Limb (tissue), 2 donors: Measurements from ENCODE around the gene ZNF410.
"Not testable (repeated sequence)": the region's sequence is repeated elsewhere in the genome, so short reads cannot be mapped to it uniquely, and the experiment has no call there.

ENCODE experiments used
- DNase-seq, 2 donors: peaks; one replicate each; pipeline ENCODE4 v3.0.0-alpha.2; 2016; ENCODE audit errors: extremely low spot score in 2 of 2

ZNF410 gene

GRCh38 chr14:73886449-73887317, at the start of gene ZNF410:
Gene ZNF410 (plus strand): TSS chr14:73886859. CDS start chr14:73892176, 5,317 bp downstream.
- DNase-seq = peak; percentile 94

- not testable (repeated sequence) for DNase-seq
These were observed 48.2 kb upstream of the ZNF410 start for GRCh38 chr14:73838293-73839034.

- DNase-seq = no peak
These were observed 44.5 kb upstream of the ZNF410 start for GRCh38 chr14:73842201-73842600.

GRCh38 chr14:73842851-73843250, 43.8 kb upstream of the ZNF410 start:
- no peak for DNase-seq

GRCh38 chr14:73843296-73843695, 43.4 kb upstream of the ZNF410 start:
- no peak for DNase-seq

GRCh38 chr14:73846947-73847346, 39.7 kb upstream of the ZNF410 start:
- no peak for DNase-seq

- peak in 1 of 2 donors; percentile 31 for DNase-seq
These were observed 35.7 kb upstream of the ZNF410 start for GRCh38 chr14:73851000-73851399.

- DNase-seq = peak; percentile 98 to 99
These were observed 34.9 kb upstream of the ZNF410 start, which contains the start of gene PTGR2 for GRCh38 chr14:73851567-73852382. Gene PTGR2 (plus strand): TSS chr14:73851831. CDS start chr14:73858863, 7,032 bp downstream.

GRCh38 chr14:73859145-73859544, 27.5 kb upstream of the ZNF410 start:
- no peak for DNase-seq

GRCh38 chr14:73861073-73861472, 25.6 kb upstream of the ZNF410 start:
- DNase-seq = no peak

GRCh38 chr14:73862480-73862879, 24.2 kb upstream of the ZNF410 start:
- DNase-seq = no peak

GRCh38 chr14:73863209-73863608, 23.4 kb upstream of the ZNF410 start:
- no peak for DNase-seq

GRCh38 chr14:73865534-73866113, 21.0 kb upstream of the ZNF410 start:
- no peak for DNase-seq

GRCh38 chr14:73869754-73870153, 16.9 kb upstream of the ZNF410 start:
- not testable (repeated sequence) for DNase-seq

- DNase-seq = no peak
These were observed 16.0 kb upstream of the ZNF410 start for GRCh38 chr14:73870525-73871235.

GRCh38 chr14:73873660-73874059, 13.0 kb upstream of the ZNF410 start:
- DNase-seq = no peak

- no peak for DNase-seq
These were observed 8.9 kb upstream of the ZNF410 start for GRCh38 chr14:73877790-73878189.

GRCh38 chr14:73878436-73878835, 8.2 kb upstream of the ZNF410 start:
- no peak for DNase-seq

- DNase-seq = no peak
These were observed 7.6 kb upstream of the ZNF410 start for GRCh38 chr14:73879027-73879426.

GRCh38 chr14:73884438-73885190, 2.0 kb upstream of the ZNF410 start:
- no peak for DNase-seq
